Ovary (tissue), 3 donors: ENCODE data around the gene RBM5.

Experiments
- EP300 ChIP-seq: sonication (generic); formaldehyde crosslinking; IDR thresholded peaks from one replicate; pipeline ENCODE4 v1.6.1; 2017; ENCODE audit warnings: antibody characterized with exemption
- TF ChIP-seq, protein P1 (sequence below), 3 donors: fragments of 450-650 bp in 2 of 3; fragments of 200-600 bp in 1 of 3; IDR thresholded peaks; one replicate each; pipeline versions ENCODE4 v1.5.1 to v1.8.0; 2016 to 2022; ENCODE audit warnings: antibody characterized with exemption in 3 of 3, mild to moderate bottlenecking in 1 of 3
- donor health status: DM: no; HTN: no; CAD: no.

DNA sequence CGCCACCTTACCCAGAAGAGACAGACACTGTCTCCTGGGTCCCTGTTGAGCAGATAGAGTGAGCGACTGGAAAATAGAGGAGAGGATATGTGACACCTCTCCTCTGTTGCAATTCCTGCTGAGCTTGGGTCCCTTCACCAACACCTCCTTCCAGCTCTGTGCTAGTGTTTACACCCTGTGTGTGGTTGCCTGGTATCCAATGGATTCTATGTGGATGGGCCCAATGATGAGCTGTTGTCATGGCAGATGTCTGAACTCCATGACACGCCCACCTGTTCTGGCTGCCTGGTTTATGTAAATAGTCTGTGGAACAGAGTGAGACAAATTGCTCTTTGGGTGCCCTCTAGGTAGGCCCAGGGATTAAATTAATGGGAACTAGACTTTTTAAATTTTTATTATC lies 23.7 kb downstream of the RBM5 start:
- TF ChIP-seq EP300: no peak
- TF ChIP-seq, protein P1, sequence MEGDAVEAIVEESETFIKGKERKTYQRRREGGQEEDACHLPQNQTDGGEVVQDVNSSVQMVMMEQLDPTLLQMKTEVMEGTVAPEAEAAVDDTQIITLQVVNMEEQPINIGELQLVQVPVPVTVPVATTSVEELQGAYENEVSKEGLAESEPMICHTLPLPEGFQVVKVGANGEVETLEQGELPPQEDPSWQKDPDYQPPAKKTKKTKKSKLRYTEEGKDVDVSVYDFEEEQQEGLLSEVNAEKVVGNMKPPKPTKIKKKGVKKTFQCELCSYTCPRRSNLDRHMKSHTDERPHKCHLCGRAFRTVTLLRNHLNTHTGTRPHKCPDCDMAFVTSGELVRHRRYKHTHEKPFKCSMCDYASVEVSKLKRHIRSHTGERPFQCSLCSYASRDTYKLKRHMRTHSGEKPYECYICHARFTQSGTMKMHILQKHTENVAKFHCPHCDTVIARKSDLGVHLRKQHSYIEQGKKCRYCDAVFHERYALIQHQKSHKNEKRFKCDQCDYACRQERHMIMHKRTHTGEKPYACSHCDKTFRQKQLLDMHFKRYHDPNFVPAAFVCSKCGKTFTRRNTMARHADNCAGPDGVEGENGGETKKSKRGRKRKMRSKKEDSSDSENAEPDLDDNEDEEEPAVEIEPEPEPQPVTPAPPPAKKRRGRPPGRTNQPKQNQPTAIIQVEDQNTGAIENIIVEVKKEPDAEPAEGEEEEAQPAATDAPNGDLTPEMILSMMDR (IDR thresholded peaks at IDR 0.05): no peak
